NCI-H1930 (cell line): Measurements from ENCODE around the gene NRIP1.

Source experiments
- DNase-seq, 2 experiments: peaks; one replicate each; lab custom pipeline; 2025; lab: John Stamatoyannopoulos, UW

The NRIP1 gene

DNA sequence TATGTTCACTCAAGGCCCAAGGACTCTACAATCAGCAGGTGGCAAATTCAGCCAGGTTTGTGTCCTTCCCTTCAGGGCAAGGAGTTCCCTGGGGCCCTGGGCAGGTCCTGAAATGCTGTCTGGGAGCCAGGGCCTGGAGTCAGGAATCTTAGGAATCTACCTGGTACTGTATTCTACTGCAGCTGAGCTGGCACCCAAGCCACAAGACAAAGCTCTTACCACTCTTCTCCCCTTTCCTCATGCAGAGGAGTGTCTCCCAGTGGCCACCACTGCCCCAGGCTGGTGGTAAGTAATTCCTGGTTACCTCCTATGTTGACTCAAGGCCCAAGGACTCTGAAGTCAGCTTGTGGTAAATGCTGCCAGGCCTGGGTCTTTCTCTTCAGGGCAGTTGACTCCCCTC, 153.4 kb downstream of the NRIP1 start:
- no peak for DNase-seq
